WTC11 (cell line): Measurements from ENCODE around the gene TNRC18.
"Not testable (repeated sequence)": the region's sequence is repeated elsewhere in the genome, so short reads cannot be mapped to it uniquely, and the experiment has no call there.

Source experiments
- ATF1 ChIP-seq: sonication (generic); formaldehyde crosslinking; IDR thresholded peaks from 2 replicates; pipeline ENCODE4 v1.8.1; 2023; ENCODE audit warnings: mild to moderate bottlenecking, moderate library complexity, missing genetic modification reagents
- ATF6 ChIP-seq: sonication (generic); formaldehyde crosslinking; IDR thresholded peaks from 2 replicates; pipeline ENCODE4 v1.8.1; 2023; ENCODE audit warnings: mild to moderate bottlenecking, missing genetic modification reagents
- CTCF ChIP-seq: fragments of 200-600 bp; IDR thresholded peaks from 2 replicates; pipeline ENCODE4 v1.8.0; 2022; ENCODE audit warnings: antibody characterized with exemption
- KAT7 ChIP-seq: sonication (generic); formaldehyde crosslinking; IDR thresholded peaks from 2 replicates; pipeline ENCODE4 v1.8.1; 2023; ENCODE audit warnings: missing genetic modification reagents, mild to moderate bottlenecking, borderline replicate concordance
- NFE2L1 ChIP-seq: sonication (generic); formaldehyde crosslinking; IDR thresholded peaks from 2 replicates; pipeline ENCODE4 v1.8.1; 2023; ENCODE audit warnings: missing genetic modification reagents
- NR3C1 ChIP-seq: sonication (generic); formaldehyde crosslinking; conservative IDR thresholded peaks from 2 replicates; pipeline ENCODE4 v1.8.1; 2023; ENCODE audit warnings: low read depth, mild to moderate bottlenecking, missing genetic modification reagents
- SP1 ChIP-seq: sonication (generic); formaldehyde crosslinking; conservative IDR thresholded peaks from 2 replicates; pipeline ENCODE4 v1.8.1; 2022; ENCODE audit warnings: missing genetic modification reagents
- ZBTB21 ChIP-seq: sonication (generic); formaldehyde crosslinking; IDR thresholded peaks from 2 replicates; pipeline ENCODE4 v1.8.1; 2023; ENCODE audit warnings: mild to moderate bottlenecking, missing genetic modification reagents, borderline replicate concordance
- ZNF423 ChIP-seq: fragments of 250-450 bp; sonication (Bioruptor Pico); IDR thresholded peaks from 2 replicates; pipeline ENCODE4 v2.1.2; 2022; ENCODE audit warnings: mild to moderate bottlenecking, moderate library complexity

GRCh38 chr7:5263066-5263465 is 160.6 kb downstream of the TNRC18 start:
- TF ChIP-seq KAT7 (CRISPR knock-in tag); ZNF423 (CRISPR knock-in tag); CTCF; ZBTB21 (CRISPR knock-in tag); ATF1 (CRISPR knock-in tag); ATF6 (CRISPR knock-in tag); NR3C1 (CRISPR knock-in tag); NFE2L1 (CRISPR knock-in tag); SP1: not testable (repeated sequence)
